ENCODE measurements around the gene S100A1. TPM values are rescaled to one million over a fixed set of nuclear protein-coding genes. Genes with fewer than 3 reads are reported as not detected.

The S100A1 gene
- total and polyA plus RNA-seq, 10 of the 15 experiments (the other 5 are each of a cell fraction or from before 2014, with no cell fraction given), result 0.13 to 0.29 TPM; not detected in 8

DNA sequence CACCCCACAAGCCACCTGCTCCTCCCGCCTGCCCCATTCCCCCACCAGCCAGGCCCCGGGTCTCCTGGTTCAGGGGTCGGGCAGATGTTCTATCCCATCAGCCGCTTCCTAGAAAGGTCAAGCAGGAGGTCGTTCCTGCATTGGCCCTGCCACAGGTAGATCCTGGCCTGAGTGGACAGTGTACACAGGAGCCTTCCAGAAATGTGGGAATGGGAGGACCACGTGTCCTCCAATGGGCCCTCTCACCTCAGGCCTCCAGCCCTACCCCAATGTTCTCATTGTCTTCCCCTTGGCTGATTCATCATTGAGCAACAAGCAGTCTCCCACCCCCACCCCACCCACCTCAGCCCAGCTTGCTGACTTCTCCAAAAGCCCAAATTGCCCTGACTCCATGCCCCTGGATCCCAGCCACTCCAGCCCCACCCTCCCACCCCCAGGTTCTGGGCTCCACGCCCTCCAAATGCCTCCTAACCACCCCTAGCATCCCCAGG, 17.4 kb upstream of the S100A1 start (continued):
- TF ChIP-seq, protein P1, sequence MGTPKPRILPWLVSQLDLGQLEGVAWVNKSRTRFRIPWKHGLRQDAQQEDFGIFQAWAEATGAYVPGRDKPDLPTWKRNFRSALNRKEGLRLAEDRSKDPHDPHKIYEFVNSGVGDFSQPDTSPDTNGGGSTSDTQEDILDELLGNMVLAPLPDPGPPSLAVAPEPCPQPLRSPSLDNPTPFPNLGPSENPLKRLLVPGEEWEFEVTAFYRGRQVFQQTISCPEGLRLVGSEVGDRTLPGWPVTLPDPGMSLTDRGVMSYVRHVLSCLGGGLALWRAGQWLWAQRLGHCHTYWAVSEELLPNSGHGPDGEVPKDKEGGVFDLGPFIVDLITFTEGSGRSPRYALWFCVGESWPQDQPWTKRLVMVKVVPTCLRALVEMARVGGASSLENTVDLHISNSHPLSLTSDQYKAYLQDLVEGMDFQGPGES (IDR thresholded peaks at IDR 0.05), result no peak
- TF ChIP-seq JUND (IDR thresholded peaks at IDR 0.05; ENCODE audit: low read depth, low read length), result no peak
- TF ChIP-seq ZNF24 (IDR thresholded peaks at IDR 0.05), result no peak
- TF ChIP-seq FOXM1 (IDR thresholded peaks at IDR 0.05; ENCODE audit: low read depth, low read length), result no peak
- TF ChIP-seq, protein P2, sequence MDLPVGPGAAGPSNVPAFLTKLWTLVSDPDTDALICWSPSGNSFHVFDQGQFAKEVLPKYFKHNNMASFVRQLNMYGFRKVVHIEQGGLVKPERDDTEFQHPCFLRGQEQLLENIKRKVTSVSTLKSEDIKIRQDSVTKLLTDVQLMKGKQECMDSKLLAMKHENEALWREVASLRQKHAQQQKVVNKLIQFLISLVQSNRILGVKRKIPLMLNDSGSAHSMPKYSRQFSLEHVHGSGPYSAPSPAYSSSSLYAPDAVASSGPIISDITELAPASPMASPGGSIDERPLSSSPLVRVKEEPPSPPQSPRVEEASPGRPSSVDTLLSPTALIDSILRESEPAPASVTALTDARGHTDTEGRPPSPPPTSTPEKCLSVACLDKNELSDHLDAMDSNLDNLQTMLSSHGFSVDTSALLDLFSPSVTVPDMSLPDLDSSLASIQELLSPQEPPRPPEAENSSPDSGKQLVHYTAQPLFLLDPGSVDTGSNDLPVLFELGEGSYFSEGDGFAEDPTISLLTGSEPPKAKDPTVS (IDR thresholded peaks at IDR 0.05; ENCODE audit: low read depth, low read length), result no peak
- no peak for TF ChIP-seq RCOR1 (conservative IDR thresholded peaks at IDR 0.05; ENCODE audit: low read depth, low read length)
- TF ChIP-seq SREBF1 (IDR thresholded peaks at IDR 0.05; ENCODE audit: low read length), result no peak
- no peak for TF ChIP-seq SPI1 (IDR thresholded peaks at IDR 0.05; ENCODE audit: borderline replicate concordance, insufficient read depth, low read depth, low read length)
- no peak for TF ChIP-seq TARDBP (IDR thresholded peaks at IDR 0.05; ENCODE audit: borderline replicate concordance)
- no peak for TF ChIP-seq SUZ12 (IDR thresholded peaks at IDR 0.05; ENCODE audit: unreplicated experiment)
- no peak for TF ChIP-seq ATF2 (IDR thresholded peaks at IDR 0.05; ENCODE audit: low read length)
- TF ChIP-seq EP300 (IDR thresholded peaks at IDR 0.05; ENCODE audit: borderline replicate concordance in 1 of 2, control insufficient read depth in 1 of 2, low read depth in 2 of 2, low read length in 2 of 2), result no peak
